ENCODE measurements around the gene SHC4. TPM values are rescaled to one million over a fixed set of nuclear protein-coding genes. Genes with fewer than 3 reads are reported as not detected.

The SHC4 gene
- polyA plus RNA-seq, 1 donor from 2014 or later: 4.5 TPM

DNA sequence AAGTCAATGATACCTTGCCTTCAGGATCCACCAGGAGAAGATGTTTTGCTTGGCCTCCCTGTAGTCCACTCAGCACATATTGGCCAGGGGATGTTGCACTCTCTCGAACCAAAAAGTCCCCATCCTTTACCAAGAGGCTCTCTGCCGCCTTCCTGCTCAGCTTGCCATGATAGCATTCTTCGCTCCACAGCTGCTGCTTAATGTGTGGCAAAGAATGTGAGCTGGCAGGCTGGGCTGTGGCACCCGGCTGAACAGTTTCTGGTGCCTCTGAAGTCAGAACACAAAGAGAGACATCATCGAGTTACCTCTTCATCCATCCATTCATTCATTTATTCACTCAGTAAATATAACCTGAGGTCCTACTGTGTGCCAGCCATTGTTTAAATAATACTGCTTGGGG lies 129.0 kb downstream of the SHC4 start:
- no peaks in the 10 kb centered on the region for H3K9me2 ChIP-seq (ENCODE audit: insufficient read depth, low read length)
- H3K9ac ChIP-seq (ENCODE audit: low read length): no peak overlapping the region
- H3K79me2 ChIP-seq (replicated peaks; ENCODE audit: insufficient read depth, low read length): no peaks in the 10 kb centered on the region
- no peak overlapping the region for H3K4me2 ChIP-seq (ENCODE audit: low read length)
- no peaks in the 10 kb centered on the region for H3K27me3 ChIP-seq (ENCODE audit: insufficient read depth, low read depth, low read length)
- H3K4me3 ChIP-seq (ENCODE audit: low read length): no peak overlapping the region
- no peaks in the 10 kb centered on the region for H3K36me3 ChIP-seq (ENCODE audit: insufficient read depth, low read length)
- no peaks in the 10 kb centered on the region for H3K9me3 ChIP-seq (ENCODE audit: low read length)
- no peaks in the 10 kb centered on the region for H4K20me1 ChIP-seq (ENCODE audit: insufficient read depth)
- TF ChIP-seq, protein P1, sequence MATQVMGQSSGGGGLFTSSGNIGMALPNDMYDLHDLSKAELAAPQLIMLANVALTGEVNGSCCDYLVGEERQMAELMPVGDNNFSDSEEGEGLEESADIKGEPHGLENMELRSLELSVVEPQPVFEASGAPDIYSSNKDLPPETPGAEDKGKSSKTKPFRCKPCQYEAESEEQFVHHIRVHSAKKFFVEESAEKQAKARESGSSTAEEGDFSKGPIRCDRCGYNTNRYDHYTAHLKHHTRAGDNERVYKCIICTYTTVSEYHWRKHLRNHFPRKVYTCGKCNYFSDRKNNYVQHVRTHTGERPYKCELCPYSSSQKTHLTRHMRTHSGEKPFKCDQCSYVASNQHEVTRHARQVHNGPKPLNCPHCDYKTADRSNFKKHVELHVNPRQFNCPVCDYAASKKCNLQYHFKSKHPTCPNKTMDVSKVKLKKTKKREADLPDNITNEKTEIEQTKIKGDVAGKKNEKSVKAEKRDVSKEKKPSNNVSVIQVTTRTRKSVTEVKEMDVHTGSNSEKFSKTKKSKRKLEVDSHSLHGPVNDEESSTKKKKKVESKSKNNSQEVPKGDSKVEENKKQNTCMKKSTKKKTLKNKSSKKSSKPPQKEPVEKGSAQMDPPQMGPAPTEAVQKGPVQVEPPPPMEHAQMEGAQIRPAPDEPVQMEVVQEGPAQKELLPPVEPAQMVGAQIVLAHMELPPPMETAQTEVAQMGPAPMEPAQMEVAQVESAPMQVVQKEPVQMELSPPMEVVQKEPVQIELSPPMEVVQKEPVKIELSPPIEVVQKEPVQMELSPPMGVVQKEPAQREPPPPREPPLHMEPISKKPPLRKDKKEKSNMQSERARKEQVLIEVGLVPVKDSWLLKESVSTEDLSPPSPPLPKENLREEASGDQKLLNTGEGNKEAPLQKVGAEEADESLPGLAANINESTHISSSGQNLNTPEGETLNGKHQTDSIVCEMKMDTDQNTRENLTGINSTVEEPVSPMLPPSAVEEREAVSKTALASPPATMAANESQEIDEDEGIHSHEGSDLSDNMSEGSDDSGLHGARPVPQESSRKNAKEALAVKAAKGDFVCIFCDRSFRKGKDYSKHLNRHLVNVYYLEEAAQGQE (IDR thresholded peaks at IDR 0.05; ENCODE audit: borderline replicate concordance): no peak
- TF ChIP-seq POLR2AphosphoS5 (IDR thresholded peaks at IDR 0.05) (no peak), MXI1 (conservative IDR thresholded peaks at IDR 0.05; ENCODE audit: poor library complexity, severe bottlenecking) (no peak), TAF1 (IDR thresholded peaks at IDR 0.05; ENCODE audit: low read depth) (no peak), EP300 (conservative IDR thresholded peaks at IDR 0.05; ENCODE audit: poor library complexity, severe bottlenecking) (no peak), RAD21 (conservative IDR thresholded peaks at IDR 0.05) (no peak), SMC3 (conservative IDR thresholded peaks at IDR 0.05; ENCODE audit: poor library complexity) (no peak), EZH2 (IDR thresholded peaks at IDR 0.05; ENCODE audit: borderline replicate concordance, insufficient read depth, low read length, poor library complexity, severe bottlenecking) (no peak)
- TF ChIP-seq, protein P2, sequence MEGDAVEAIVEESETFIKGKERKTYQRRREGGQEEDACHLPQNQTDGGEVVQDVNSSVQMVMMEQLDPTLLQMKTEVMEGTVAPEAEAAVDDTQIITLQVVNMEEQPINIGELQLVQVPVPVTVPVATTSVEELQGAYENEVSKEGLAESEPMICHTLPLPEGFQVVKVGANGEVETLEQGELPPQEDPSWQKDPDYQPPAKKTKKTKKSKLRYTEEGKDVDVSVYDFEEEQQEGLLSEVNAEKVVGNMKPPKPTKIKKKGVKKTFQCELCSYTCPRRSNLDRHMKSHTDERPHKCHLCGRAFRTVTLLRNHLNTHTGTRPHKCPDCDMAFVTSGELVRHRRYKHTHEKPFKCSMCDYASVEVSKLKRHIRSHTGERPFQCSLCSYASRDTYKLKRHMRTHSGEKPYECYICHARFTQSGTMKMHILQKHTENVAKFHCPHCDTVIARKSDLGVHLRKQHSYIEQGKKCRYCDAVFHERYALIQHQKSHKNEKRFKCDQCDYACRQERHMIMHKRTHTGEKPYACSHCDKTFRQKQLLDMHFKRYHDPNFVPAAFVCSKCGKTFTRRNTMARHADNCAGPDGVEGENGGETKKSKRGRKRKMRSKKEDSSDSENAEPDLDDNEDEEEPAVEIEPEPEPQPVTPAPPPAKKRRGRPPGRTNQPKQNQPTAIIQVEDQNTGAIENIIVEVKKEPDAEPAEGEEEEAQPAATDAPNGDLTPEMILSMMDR (IDR thresholded peaks at IDR 0.05; ENCODE audit: poor library complexity, severe bottlenecking): no peak
- H3F3A ChIP-seq (ENCODE audit: insufficient read depth, low read length, poor library complexity, severe bottlenecking): no peaks in the 10 kb centered on the region
- no peak overlapping the region for H2AFZ ChIP-seq (ENCODE audit: low read depth, low read length)
- H3K27ac ChIP-seq (ENCODE audit: low read length): no peak overlapping the region

DNA sequence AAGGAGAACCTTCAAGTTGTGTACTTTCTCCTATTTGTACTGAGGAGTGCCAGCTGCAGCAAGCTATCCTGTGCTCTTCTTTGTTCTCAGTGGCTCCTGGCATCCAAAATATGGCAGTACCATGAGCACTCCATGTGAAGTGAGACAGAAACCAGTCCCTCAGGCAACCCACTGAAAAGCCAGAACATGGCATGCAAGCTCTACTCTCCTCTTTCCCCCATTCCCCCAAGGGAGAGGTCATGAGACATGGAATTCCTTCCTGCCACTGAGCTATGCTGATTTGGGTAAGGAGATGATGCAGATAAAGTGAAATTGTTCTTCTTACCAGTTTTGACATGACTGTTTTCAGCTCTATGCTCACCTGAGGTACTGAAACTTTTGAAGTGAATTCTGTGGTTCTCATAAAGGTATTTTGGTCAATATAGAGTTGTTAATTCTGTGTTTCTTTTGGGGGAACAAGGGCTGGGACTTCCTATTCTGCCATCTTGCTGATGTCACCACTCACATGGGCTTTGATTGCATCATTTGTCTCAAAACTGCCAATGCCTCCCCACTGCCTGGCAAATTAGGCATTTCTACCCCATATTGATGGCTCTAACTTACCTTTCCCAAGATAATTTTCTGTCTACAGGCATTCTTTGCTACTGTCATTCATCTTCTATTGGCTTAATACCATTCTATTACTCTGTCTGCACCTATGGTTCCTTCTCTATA lies 130.0 kb downstream of the SHC4 start:
- no peak overlapping the region for H3K4me3 ChIP-seq (ENCODE audit: low read length)
- H3K4me2 ChIP-seq (ENCODE audit: low read length): no peak overlapping the region
- H3K9me2 ChIP-seq (ENCODE audit: insufficient read depth, low read length): no peaks in the 10 kb centered on the region
- H2AFZ ChIP-seq (ENCODE audit: low read depth, low read length): no peak overlapping the region
- TF ChIP-seq EZH2 (IDR thresholded peaks at IDR 0.05; ENCODE audit: borderline replicate concordance, insufficient read depth, low read length, poor library complexity, severe bottlenecking): no peak
- TF ChIP-seq MXI1 (conservative IDR thresholded peaks at IDR 0.05; ENCODE audit: poor library complexity, severe bottlenecking): no peak
- TF ChIP-seq, protein P1 (IDR thresholded peaks at IDR 0.05; ENCODE audit: borderline replicate concordance): no peak
- no peak for TF ChIP-seq RAD21 (conservative IDR thresholded peaks at IDR 0.05)
- TF ChIP-seq EP300 (conservative IDR thresholded peaks at IDR 0.05; ENCODE audit: poor library complexity, severe bottlenecking): no peak
- no peak for TF ChIP-seq TAF1 (IDR thresholded peaks at IDR 0.05; ENCODE audit: low read depth)
- TF ChIP-seq SMC3 (conservative IDR thresholded peaks at IDR 0.05; ENCODE audit: poor library complexity): no peak
- TF ChIP-seq, protein P2 (IDR thresholded peaks at IDR 0.05; ENCODE audit: poor library complexity, severe bottlenecking): no peak
- no peak for TF ChIP-seq POLR2AphosphoS5 (IDR thresholded peaks at IDR 0.05)
- H3K9ac ChIP-seq (ENCODE audit: low read length): no peak overlapping the region
- no peaks in the 10 kb centered on the region for H3K79me2 ChIP-seq (replicated peaks; ENCODE audit: insufficient read depth, low read length)
- H3K27ac ChIP-seq (ENCODE audit: low read length): no peak overlapping the region
- H3K27me3 ChIP-seq (ENCODE audit: insufficient read depth, low read depth, low read length): no peaks in the 10 kb centered on the region
- no peaks in the 10 kb centered on the region for H4K20me1 ChIP-seq (ENCODE audit: insufficient read depth)
- no peaks in the 10 kb centered on the region for H3F3A ChIP-seq (ENCODE audit: insufficient read depth, low read length, poor library complexity, severe bottlenecking)
- H3K36me3 ChIP-seq (ENCODE audit: insufficient read depth, low read length): no peaks in the 10 kb centered on the region
- H3K9me3 ChIP-seq (ENCODE audit: low read length): no peaks in the 10 kb centered on the region
